Measurements from ENCODE around the gene SUSD1.
"Not testable (repeated sequence)": the region's sequence is repeated elsewhere in the genome, so short reads cannot be mapped to it uniquely, and the experiment has no call there.

The SUSD1 gene

GRCh38 chr9:112174965-112175795 is at the start of gene SUSD1:
Gene SUSD1, minus strand, starts transcription at chr9:112175297. Its CDS starts 62 bp downstream, at chr9:112175235.
- H3K9me3 ChIP-seq (ENCODE audit: insufficient read depth, low read depth, low read length) = no peaks in the 10 kb centered on the region
- peaks cover 5% of the 10 kb centered on the region; the same call in 1 of the 2 replicates for H3K4me1 ChIP-seq (ENCODE audit: insufficient read depth, low read length)
- peak within 1 kb of the TSS; percentile 67; the same call in 1 of the 2 replicates for H3K9ac ChIP-seq (ENCODE audit: low read depth, low read length)
- H3K4me3 ChIP-seq (ENCODE audit: low read length) = peak within 1 kb of the TSS; percentile 87
- no peaks in the 10 kb centered on the region for H3K36me3 ChIP-seq (ENCODE audit: insufficient read depth, low read depth, low read length)
- no peak within 1 kb of the TSS for H3K27ac ChIP-seq (ENCODE audit: low read length)
- H3K27me3 ChIP-seq (ENCODE audit: insufficient read depth, low read length) = peaks cover 47% of the 10 kb centered on the region

GRCh38 chr9:112224401-112225289 is 49.5 kb upstream of the SUSD1 start:
- no peak overlapping the region for H3K4me3 ChIP-seq (ENCODE audit: low read length)
- H3K4me1 ChIP-seq (ENCODE audit: insufficient read depth, low read length) = no peaks in the 10 kb centered on the region
- no peak overlapping the region for H3K27ac ChIP-seq (ENCODE audit: low read length)
- H3K9ac ChIP-seq (ENCODE audit: low read depth, low read length) = no peak overlapping the region
- peaks cover 64% of the 10 kb centered on the region for H3K36me3 ChIP-seq (ENCODE audit: insufficient read depth, low read depth, low read length)
- no peaks in the 10 kb centered on the region for H3K27me3 ChIP-seq (ENCODE audit: insufficient read depth, low read length)
- H3K9me3 ChIP-seq (ENCODE audit: insufficient read depth, low read depth, low read length) = no peaks in the 10 kb centered on the region

- no peak overlapping the region for H3K9ac ChIP-seq (ENCODE audit: low read depth, low read length)
- peaks cover 43% of the 10 kb centered on the region for H3K36me3 ChIP-seq (ENCODE audit: insufficient read depth, low read depth, low read length)
- H3K27me3 ChIP-seq (ENCODE audit: insufficient read depth, low read length) = no peaks in the 10 kb centered on the region
- no peak overlapping the region for H3K4me3 ChIP-seq (ENCODE audit: low read length)
- H3K9me3 ChIP-seq (ENCODE audit: insufficient read depth, low read depth, low read length) = no peaks in the 10 kb centered on the region
- no peak overlapping the region for H3K27ac ChIP-seq (ENCODE audit: low read length)
- H3K4me1 ChIP-seq (ENCODE audit: insufficient read depth, low read length) = no peaks in the 10 kb centered on the region; the same call in 1 of the 2 replicates
Measured at GRCh38 chr9:112218908-112219307, 43.8 kb upstream of the SUSD1 start.

GRCh38 chr9:112212926-112213325 is 37.8 kb upstream of the SUSD1 start:
- H3K36me3 ChIP-seq (ENCODE audit: insufficient read depth, low read depth, low read length) = peaks cover 7% of the 10 kb centered on the region
- H3K9ac ChIP-seq (ENCODE audit: low read depth, low read length) = no peak overlapping the region
- H3K27ac ChIP-seq (ENCODE audit: low read length) = no peak overlapping the region
- H3K27me3 ChIP-seq (ENCODE audit: insufficient read depth, low read length) = no peaks in the 10 kb centered on the region
- H3K9me3 ChIP-seq (ENCODE audit: insufficient read depth, low read depth, low read length) = no peaks in the 10 kb centered on the region
- no peak overlapping the region for H3K4me3 ChIP-seq (ENCODE audit: low read length)
- H3K4me1 ChIP-seq (ENCODE audit: insufficient read depth, low read length) = no peaks in the 10 kb centered on the region; the same call in 1 of the 2 replicates

- Histone ChIP-seq H3K4me3 (ENCODE audit: low read length) (no peak overlapping the region), H3K4me1 (ENCODE audit: insufficient read depth, low read length) (no peaks in the 10 kb centered on the region), H3K36me3 (ENCODE audit: insufficient read depth, low read depth, low read length) (peaks cover 7% of the 10 kb centered on the region; the same call in 1 of the 2 replicates), H3K27me3 (ENCODE audit: insufficient read depth, low read length) (no peaks in the 10 kb centered on the region), H3K27ac (ENCODE audit: low read length) (no peak overlapping the region), H3K9ac (ENCODE audit: low read depth, low read length) (no peak overlapping the region), H3K9me3 (ENCODE audit: insufficient read depth, low read depth, low read length) (no peaks in the 10 kb centered on the region)
Measured at GRCh38 chr9:112207451-112207850, 32.4 kb upstream of the SUSD1 start.

GRCh38 chr9:112203536-112203935 is 28.4 kb upstream of the SUSD1 start:
- H3K27ac ChIP-seq (ENCODE audit: low read length) = no peak overlapping the region
- H3K9me3 ChIP-seq (ENCODE audit: insufficient read depth, low read depth, low read length) = no peaks in the 10 kb centered on the region
- H3K27me3 ChIP-seq (ENCODE audit: insufficient read depth, low read length) = no peaks in the 10 kb centered on the region
- H3K4me1 ChIP-seq (ENCODE audit: insufficient read depth, low read length) = no peaks in the 10 kb centered on the region
- no peak overlapping the region for H3K4me3 ChIP-seq (ENCODE audit: low read length)
- no peak overlapping the region for H3K9ac ChIP-seq (ENCODE audit: low read depth, low read length)
- H3K36me3 ChIP-seq (ENCODE audit: insufficient read depth, low read depth, low read length) = 0 out of 2 replicates have a peak, but pooled peaks cover 7% of the 10 kb centered on the region

GRCh38 chr9:112200711-112201110 is 25.6 kb upstream of the SUSD1 start:
- Histone ChIP-seq H3K27me3 (ENCODE audit: insufficient read depth, low read length) (no peaks in the 10 kb centered on the region), H3K36me3 (ENCODE audit: insufficient read depth, low read depth, low read length) (no peaks in the 10 kb centered on the region), H3K4me3 (ENCODE audit: low read length) (no peak overlapping the region), H3K4me1 (ENCODE audit: insufficient read depth, low read length) (no peaks in the 10 kb centered on the region), H3K9ac (ENCODE audit: low read depth, low read length) (no peak overlapping the region), H3K27ac (ENCODE audit: low read length) (no peak overlapping the region), H3K9me3 (ENCODE audit: insufficient read depth, low read depth, low read length) (no peaks in the 10 kb centered on the region)

- H3K4me1 ChIP-seq (ENCODE audit: insufficient read depth, low read length) = peaks cover 6% of the 10 kb centered on the region
- no peaks in the 10 kb centered on the region for H3K27me3 ChIP-seq (ENCODE audit: insufficient read depth, low read length)
- H3K9ac ChIP-seq (ENCODE audit: low read depth, low read length) = no peak overlapping the region
- H3K27ac ChIP-seq (ENCODE audit: low read length) = no peak overlapping the region
- no peaks in the 10 kb centered on the region for H3K9me3 ChIP-seq (ENCODE audit: insufficient read depth, low read depth, low read length)
- H3K36me3 ChIP-seq (ENCODE audit: insufficient read depth, low read depth, low read length) = no peaks in the 10 kb centered on the region
- H3K4me3 ChIP-seq (ENCODE audit: low read length) = no peak overlapping the region
Measured at GRCh38 chr9:112198646-112199045, 23.5 kb upstream of the SUSD1 start.

- Histone ChIP-seq H3K27me3 (ENCODE audit: insufficient read depth, low read length) (no peaks in the 10 kb centered on the region), H3K36me3 (ENCODE audit: insufficient read depth, low read depth, low read length) (no peaks in the 10 kb centered on the region), H3K9me3 (ENCODE audit: insufficient read depth, low read depth, low read length) (no peaks in the 10 kb centered on the region), H3K27ac (ENCODE audit: low read length) (no peak overlapping the region), H3K4me3 (ENCODE audit: low read length) (no peak overlapping the region), H3K9ac (ENCODE audit: low read depth, low read length) (no peak overlapping the region), H3K4me1 (ENCODE audit: insufficient read depth, low read length) (peaks cover 9% of the 10 kb centered on the region)
Measured at GRCh38 chr9:112194969-112195431, 19.9 kb upstream of the SUSD1 start.

- Histone ChIP-seq H3K4me3 (ENCODE audit: low read length) (no peak overlapping the region), H3K4me1 (ENCODE audit: insufficient read depth, low read length) (peaks cover 9% of the 10 kb centered on the region), H3K36me3 (ENCODE audit: insufficient read depth, low read depth, low read length) (no peaks in the 10 kb centered on the region), H3K9ac (ENCODE audit: low read depth, low read length) (no peak overlapping the region), H3K27me3 (ENCODE audit: insufficient read depth, low read length) (no peaks in the 10 kb centered on the region), H3K9me3 (ENCODE audit: insufficient read depth, low read depth, low read length) (no peaks in the 10 kb centered on the region), H3K27ac (ENCODE audit: low read length) (no peak overlapping the region)
Measured at GRCh38 chr9:112193572-112194288, 18.6 kb upstream of the SUSD1 start.

- not testable (repeated sequence) for H3K9ac ChIP-seq (ENCODE audit: low read depth, low read length); H3K4me3 ChIP-seq (ENCODE audit: low read length); H3K9me3 ChIP-seq (ENCODE audit: insufficient read depth, low read depth, low read length); H3K36me3 ChIP-seq (ENCODE audit: insufficient read depth, low read depth, low read length); H3K4me1 ChIP-seq (ENCODE audit: insufficient read depth, low read length); H3K27ac ChIP-seq (ENCODE audit: low read length); H3K27me3 ChIP-seq (ENCODE audit: insufficient read depth, low read length)
Measured at GRCh38 chr9:112190320-112190719, 15.2 kb upstream of the SUSD1 start.
